Ascending aorta (tissue), 2 donors: ENCODE data around the gene PCGF1. TPM values are rescaled to one million over a fixed set of nuclear protein-coding genes. Genes with fewer than 3 reads are reported as not detected.

Source experiments
- DNase-seq, 2 donors: peaks; one replicate each; pipeline ENCODE4 v3.0.0-alpha.2; 2019; ENCODE audit warnings: low spot score in 2 of 2
- H3K27ac ChIP-seq, 2 donors: fragments of 200-600 bp; sonication (generic); one replicate each; pipeline ENCODE4 v1.5.1; 2016 to 2017; ENCODE audit warnings: mild to moderate bottlenecking in 1 of 2
- H3K27me3 ChIP-seq: fragments of 200-600 bp; sonication (generic); one replicate; pipeline ENCODE4 v1.5.1; 2017
- H3K36me3 ChIP-seq, 2 donors: fragments of 200-600 bp; sonication (generic); one replicate each; pipeline ENCODE4 v1.5.1; 2016
- H3K4me1 ChIP-seq, 2 donors: fragments of 200-600 bp; sonication (generic); one replicate each; pipeline ENCODE4 v1.5.1; 2016 to 2017; ENCODE audit warnings: mild to moderate bottlenecking in 1 of 2
- H3K4me3 ChIP-seq, 2 donors: fragments of 200-600 bp; sonication (generic); one replicate each; pipeline ENCODE4 v1.5.1; 2016 to 2017; ENCODE audit warnings: mild to moderate bottlenecking in 1 of 2
- H3K9me3 ChIP-seq, 2 donors: fragments of 200-600 bp; sonication (generic); one replicate each; pipeline ENCODE4 v1.5.1; 2016
- CTCF ChIP-seq, 3 experiments: fragments of 200-600 bp in 2 of 3; fragments of 450-650 bp in 1 of 3; sonication (generic) in 2 of 3; IDR thresholded peaks; one replicate each; pipeline ENCODE4 v1.5.1; 2016 to 2019; ENCODE audit warnings: antibody characterized with exemption in 3 of 3, mild to moderate bottlenecking in 1 of 3, moderate library complexity in 1 of 3
- intact Hi-C: fragments of 100-400 bp; cut with DNase I; formaldehyde crosslinking; loops from one replicate; pipeline ENCODE4 v1.15.1; 2023
- total RNA-seq: library from RNA; depleted of rRNA; stranded (reverse); fragments of >200 nt; gene quantifications from one replicate; pipeline ENCODE4 v1.1.0, GENCODE V29; 2016

Gene PCGF1
- total RNA-seq, 1 donor from 2014 or later: not detected

GRCh38 chr2:74530239-74531187 lies 23.0 kb upstream of the PCGF1 start:
- Histone ChIP-seq H3K4me1 (peaks cover 13 to 21% of the 10 kb centered on the region in 2 donors), H3K36me3 (peaks cover 15 to 43% of the 10 kb centered on the region in 2 donors), H3K4me3 (peak overlapping the region; percentile 78 to 85), H3K9me3 (no peaks in the 10 kb centered on the region), H3K27me3 (no peaks in the 10 kb centered on the region), H3K27ac (peak overlapping the region; percentile 79 to 84)
- intact Hi-C loops: loop anchor here (1.0 to 5.0 kb wide), 2 partner anchors 57 to 122 kb away; partner anchors contain the start of gene SEMA4F
- no peak for TF ChIP-seq CTCF (IDR thresholded peaks at IDR 0.05)
- DNase-seq: no peak

- Histone ChIP-seq H3K4me3 (peak within 1 kb of the TSS; percentile 78 to 85), H3K27me3 (no peaks in the 10 kb centered on the region), H3K9me3 (no peaks in the 10 kb centered on the region), H3K4me1 (peaks cover 13 to 21% of the 10 kb centered on the region in 2 donors), H3K27ac (peak within 1 kb of the TSS; percentile 84 to 88), H3K36me3 (peaks cover 15 to 43% of the 10 kb centered on the region in 2 donors)
- peak in 1 of 3 experiments; percentile 18 for TF ChIP-seq CTCF (IDR thresholded peaks at IDR 0.05)
- peak; percentile 95 to 99 for DNase-seq
- intact Hi-C loops: loop anchor here (1.0 to 5.0 kb wide), 6 partner anchors 22 to 123 kb away; partner anchors contain the start of genes DOK1, PCGF1, SEMA4F and TTC31
Measured at GRCh38 chr2:74529357-74530238, 22.1 kb upstream of the PCGF1 start, which contains the start of the genes AUP1 and HTRA2. AUP1 (minus strand) TSS chr2:74529706; CDS start chr2:74529629, 77 bp downstream. HTRA2 (plus strand) TSS chr2:74529933; CDS start chr2:74530007, 74 bp downstream.

GRCh38 chr2:74528600-74529356 lies 21.3 kb upstream of the PCGF1 start:
- peak overlapping the region; percentile 78 to 85 for H3K4me3 ChIP-seq
- TF ChIP-seq CTCF (IDR thresholded peaks at IDR 0.05): no peak
- H3K36me3 ChIP-seq: peaks cover 15 to 43% of the 10 kb centered on the region in 2 donors
- H3K27ac ChIP-seq: peak overlapping the region; percentile 84 to 88
- H3K4me1 ChIP-seq: peaks cover 13 to 21% of the 10 kb centered on the region in 2 donors
- no peak for DNase-seq
- no peaks in the 10 kb centered on the region for H3K9me3 ChIP-seq
- intact Hi-C loops: loop anchor here (1.0 to 2.0 kb wide), 4 partner anchors 21 to 70 kb away; partner anchors contain the start of genes DOK1, PCGF1, TTC31 and WBP1
- no peaks in the 10 kb centered on the region for H3K27me3 ChIP-seq

GRCh38 chr2:74527741-74528140 lies 20.2 kb upstream of the PCGF1 start:
- Histone ChIP-seq H3K36me3 (peaks cover 15 to 34% of the 10 kb centered on the region in 2 donors), H3K27ac (no peak overlapping the region), H3K9me3 (no peaks in the 10 kb centered on the region), H3K4me1 (peaks cover 13 to 21% of the 10 kb centered on the region in 2 donors), H3K27me3 (no peaks in the 10 kb centered on the region), H3K4me3 (no peak overlapping the region)
- intact Hi-C loops: loop anchor here (2.0 kb wide), 1 partner anchor 69 kb away; the partner anchor contains the start of gene WBP1
- no peak for TF ChIP-seq CTCF (IDR thresholded peaks at IDR 0.05)
- no peak for DNase-seq
